ENCODE measurements around the gene RAB40B.

DNA sequence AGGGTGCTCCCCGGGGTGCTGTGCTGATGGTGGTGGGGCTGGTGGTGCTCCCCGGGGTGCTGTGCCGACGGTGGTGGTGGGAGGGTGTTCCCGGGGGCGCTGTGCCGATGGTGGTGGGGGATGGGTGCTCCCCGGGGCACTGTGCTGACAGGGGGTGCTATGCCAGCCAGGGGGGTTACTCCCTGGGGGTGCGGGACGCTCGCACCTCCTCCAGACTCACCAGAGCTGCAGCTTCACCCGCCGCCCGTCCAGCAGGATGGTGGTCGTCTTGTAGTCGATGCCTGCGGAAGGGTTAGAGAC lies 34.3 kb downstream of the RAB40B start:
- TF ChIP-seq POLR2A (IDR thresholded peaks at IDR 0.05) (no peak), CTCF (IDR thresholded peaks at IDR 0.05) (no peak)

All from uterus (tissue), 2 donors.